H9 (cell line): ENCODE results near the gene TOGARAM2. TPM values are rescaled to one million over a fixed set of nuclear protein-coding genes. Genes with fewer than 3 reads are reported as not detected.

Experiments used
- DNase-seq: peaks from one replicate; pipeline ENCODE4 v3.0.0-alpha.2; 2017
- H2AFZ ChIP-seq: one replicate; pipeline ENCODE4 v1.6.1; 2013; ENCODE audit warnings: mild to moderate bottlenecking, low read length, control low read depth, moderate library complexity
- H2AK5ac ChIP-seq: 2 replicates; pipeline ENCODE4 v1.6.1; 2013; ENCODE audit warnings: low read length, control low read depth, mixed read lengths; ENCODE audit not compliant: insufficient read length
- H2BK120ac ChIP-seq: one replicate; pipeline ENCODE4 v1.6.1; 2013; ENCODE audit warnings: low read depth, mild to moderate bottlenecking, low read length, control low read depth, inconsistent platforms; ENCODE audit not compliant: poor library complexity, severe bottlenecking
- H2BK12ac ChIP-seq: 2 replicates; pipeline ENCODE4 v1.6.1; 2013; ENCODE audit warnings: low read length, control low read depth, mixed read lengths, low read depth; ENCODE audit not compliant: insufficient read length
- H2BK15ac ChIP-seq: 2 replicates; pipeline ENCODE4 v1.6.1; 2013; ENCODE audit warnings: low read depth, low read length, control low read depth
- H2BK20ac ChIP-seq: one replicate; pipeline ENCODE4 v1.6.1; 2013; ENCODE audit warnings: low read depth, mild to moderate bottlenecking, low read length, control low read depth, inconsistent platforms; ENCODE audit not compliant: poor library complexity, severe bottlenecking
- H2BK5ac ChIP-seq: 2 replicates; pipeline ENCODE4 v1.6.1; 2013; ENCODE audit warnings: low read length, control low read depth, mixed read lengths; ENCODE audit not compliant: insufficient read length
- H3K14ac ChIP-seq: 2 replicates; pipeline ENCODE4 v1.6.1; 2013; ENCODE audit warnings: low read length, control low read depth; ENCODE audit not compliant: insufficient read depth
- H3K18ac ChIP-seq: 2 replicates; pipeline ENCODE4 v1.6.1; 2013; ENCODE audit warnings: low read depth, mild to moderate bottlenecking, mixed read lengths, low read length, control low read depth; ENCODE audit not compliant: insufficient read length
- H3K23ac ChIP-seq: 2 replicates; pipeline ENCODE4 v1.6.1; 2013; ENCODE audit warnings: low read length, control low read depth, mixed read lengths, low read depth; ENCODE audit not compliant: insufficient read length
- H3K23me2 ChIP-seq: 2 replicates; pipeline ENCODE4 v1.6.1; 2013; ENCODE audit warnings: low read depth, mild to moderate bottlenecking, mixed read lengths, low read length, control low read depth; ENCODE audit not compliant: insufficient read length, poor library complexity, severe bottlenecking
- H3K27ac ChIP-seq: 2 replicates; pipeline ENCODE4 v1.5.1; 2013; ENCODE audit warnings: low read length, control low read depth, mixed read lengths, low read depth; ENCODE audit not compliant: insufficient read length
- H3K27me3 ChIP-seq: 2 replicates; pipeline ENCODE4 v1.6.1; 2013; ENCODE audit warnings: low read length, control low read depth, inconsistent platforms; ENCODE audit not compliant: insufficient read depth
- H3K4ac ChIP-seq: 2 replicates; pipeline ENCODE4 v1.6.1; 2013; ENCODE audit warnings: low read depth, mild to moderate bottlenecking, control low read depth, inconsistent platforms, low read length, moderate library complexity
- H3K4me1 ChIP-seq: 2 replicates; pipeline ENCODE4 v1.6.1; 2013; ENCODE audit warnings: low read length, control low read depth, inconsistent platforms; ENCODE audit not compliant: insufficient read depth
- H3K4me2 ChIP-seq: 2 replicates; pipeline ENCODE4 v1.6.1; 2013; ENCODE audit warnings: low read length, control low read depth, mixed read lengths; ENCODE audit not compliant: insufficient read length, insufficient read depth
- H3K56ac ChIP-seq: 2 replicates; pipeline ENCODE4 v1.6.1; 2013; ENCODE audit warnings: low read depth, mild to moderate bottlenecking, mixed read lengths, low read length, control low read depth; ENCODE audit not compliant: insufficient read length
- H3K79me1 ChIP-seq: 2 replicates; pipeline ENCODE4 v1.6.1; 2013; ENCODE audit warnings: low read depth, mild to moderate bottlenecking, moderate library complexity, low read length, control low read depth, inconsistent platforms; ENCODE audit not compliant: insufficient read depth, poor library complexity, severe bottlenecking
- H3K79me2 ChIP-seq: 2 replicates; pipeline ENCODE4 v1.6.1; 2013; ENCODE audit warnings: low read length, control low read depth, inconsistent platforms; ENCODE audit not compliant: insufficient read depth
- H3K9ac ChIP-seq: 2 replicates; pipeline ENCODE4 v1.6.1; 2013; ENCODE audit warnings: low read length, control low read depth, mixed read lengths; ENCODE audit not compliant: insufficient read length; ENCODE audit errors: extremely low read depth
- H3K9me3 ChIP-seq: one replicate; pipeline ENCODE4 v1.6.1; 2013; ENCODE audit warnings: low read depth, low read length, inconsistent platforms; ENCODE audit not compliant: control insufficient read depth
- H3T11ph ChIP-seq: one replicate; pipeline ENCODE4 v1.6.1; 2013; ENCODE audit warnings: mild to moderate bottlenecking, low read length, control low read depth, inconsistent platforms
- H4K20me1 ChIP-seq: one replicate; pipeline ENCODE4 v1.6.1; 2013; ENCODE audit not compliant: control insufficient read depth, insufficient read length, insufficient read depth
- H4K5ac ChIP-seq: 2 replicates; pipeline ENCODE4 v1.6.1; 2013; ENCODE audit warnings: low read depth, mild to moderate bottlenecking, mixed read lengths, low read length, control low read depth; ENCODE audit not compliant: insufficient read length
- H4K8ac ChIP-seq: replicated peaks from 2 replicates; pipeline ENCODE4 v1.6.1; 2013; ENCODE audit warnings: low read length, control low read depth, mixed read lengths, low read depth; ENCODE audit not compliant: insufficient read length
- H4K91ac ChIP-seq: 2 replicates; pipeline ENCODE4 v1.6.1; 2013; ENCODE audit warnings: low read depth, mild to moderate bottlenecking, moderate library complexity, mixed read lengths, low read length, control low read depth; ENCODE audit not compliant: insufficient read length
- H3K27ac Mint-ChIP-seq, 3 experiments: 2 replicates in 2 of 3; 3 replicates in 1 of 3; pipeline ENCODE4 v1.8.0; 2020 to 2021; ENCODE audit warnings: mixed read lengths in 3 of 3, mild to moderate bottlenecking in 1 of 3, moderate library complexity in 1 of 3
- H3K27me3 Mint-ChIP-seq: 2 replicates; pipeline ENCODE4 v1.8.0; 2021; ENCODE audit warnings: low read depth, mild to moderate bottlenecking, moderate library complexity, mixed read lengths
- H3K36me3 Mint-ChIP-seq, 3 experiments: 2 replicates in 2 of 3; 3 replicates in 1 of 3; pipeline ENCODE4 v1.8.0; 2020 to 2021; ENCODE audit warnings: low read depth in 3 of 3, mixed read lengths in 3 of 3; ENCODE audit not compliant: insufficient read depth in 1 of 3
- H3K4me1 Mint-ChIP-seq, 2 experiments: 2 replicates each; pipeline ENCODE4 v1.8.0; 2020; ENCODE audit warnings: mixed read lengths in 2 of 2
- H3K4me3 Mint-ChIP-seq, 2 experiments: 2 replicates in 1 of 2; 3 replicates in 1 of 2; pipeline ENCODE4 v1.8.0; 2020 to 2021; ENCODE audit warnings: mild to moderate bottlenecking in 2 of 2, mixed read lengths in 2 of 2, moderate library complexity in 1 of 2
- H3K9me3 Mint-ChIP-seq, 2 experiments: 2 replicates in 1 of 2; 3 replicates in 1 of 2; pipeline ENCODE4 v1.8.0; 2020; ENCODE audit warnings: mild to moderate bottlenecking in 2 of 2, mixed read lengths in 2 of 2, moderate library complexity in 1 of 2
- CTCF ChIP-seq: fragments of 200-600 bp; sonication (generic); conservative IDR thresholded peaks from 3 replicates; pipeline ENCODE4 v1.8.0; 2021; ENCODE audit warnings: antibody characterized with exemption, mild to moderate bottlenecking
- WGBS: extraction: QIAGEN DNeasy Blood & Tissue Kit; methylation state at CpG from one replicate; pipeline ENCODE4 v1.1.7; 2013; ENCODE audit warnings: missing lambda C conversion rate, low lambda C conversion rate, mixed read lengths; ENCODE audit not compliant: insufficient read length; ENCODE audit errors: extremely low coverage; 5-methylcytosine and 5-hydroxymethylcytosine counted together
- total RNA-seq: library from RNA; stranded (reverse); gene quantifications from 2 replicates; pipeline ENCODE4 v1.2.1, GENCODE V29; 2021

Gene TOGARAM2
- total RNA-seq, 1 experiment from 2014 or later = 0.83 TPM

GRCh38 chr2:29005331-29005730 lies 24.2 kb downstream of the TOGARAM2 start:
- no peaks in the 10 kb centered on the region for H3K36me3 Mint-ChIP-seq
- Histone ChIP-seq H3K14ac (no peak overlapping the region), H2BK20ac (no peak overlapping the region), H2AK5ac (no peak overlapping the region), H3K23ac (no peak overlapping the region), H4K91ac (no peak overlapping the region), H2BK12ac (no peak overlapping the region), H3K56ac (no peak overlapping the region), H3K4me1 (no peaks in the 10 kb centered on the region), H3K27me3 (no peaks in the 10 kb centered on the region), H3T11ph (no peak overlapping the region), H3K18ac (no peak overlapping the region), H3K79me1 (no peaks in the 10 kb centered on the region), H2BK120ac (no peak overlapping the region), H3K4me2 (no peak overlapping the region), H3K9ac (no peak overlapping the region), H4K8ac (no peak overlapping the region), H2BK15ac (no peak overlapping the region), H3K4ac (no peak overlapping the region), H2AFZ (no peak overlapping the region), H2BK5ac (no peak overlapping the region), H3K79me2 (no peaks in the 10 kb centered on the region), H4K20me1 (no peaks in the 10 kb centered on the region), H3K9me3 (no peaks in the 10 kb centered on the region), H3K27ac (no peak overlapping the region), H4K5ac (no peak overlapping the region), H3K23me2 (no peaks in the 10 kb centered on the region)
- TF ChIP-seq CTCF = no peak
- H3K27me3 Mint-ChIP-seq = no peaks in the 10 kb centered on the region
- no peak for DNase-seq
- H3K4me1 Mint-ChIP-seq = peaks cover under 1 to 7% of the 10 kb centered on the region in 2 experiments
- no peak overlapping the region for H3K27ac Mint-ChIP-seq
- WGBS = no CpG with 5 or more reads among the region's 7 CpGs
- no peaks in the 10 kb centered on the region for H3K9me3 Mint-ChIP-seq
- no peak overlapping the region for H3K4me3 Mint-ChIP-seq
